Ishikawa (cell line): Measurements from ENCODE around the gene ARAP1.

Experiments
- CEBPB ChIP-seq: IDR thresholded peaks from 2 replicates; pipeline ENCODE4 v1.6.1; 2012
- CREB1 ChIP-seq: IDR thresholded peaks from 2 replicates; pipeline ENCODE4 v1.6.1; 2012; ENCODE audit warnings: low read depth
- EGR1 ChIP-seq: IDR thresholded peaks from 2 replicates; pipeline ENCODE4 v1.6.1; 2012
- EP300 ChIP-seq: IDR thresholded peaks from 2 replicates; pipeline ENCODE4 v1.6.1; 2012; ENCODE audit warnings: borderline replicate concordance
- FOXM1 ChIP-seq: IDR thresholded peaks from 2 replicates; pipeline ENCODE4 v1.6.1; 2012; ENCODE audit warnings: low read depth, borderline replicate concordance
- MAX ChIP-seq: IDR thresholded peaks from 2 replicates; pipeline ENCODE4 v1.6.1; 2012
- NFIC ChIP-seq: IDR thresholded peaks from 2 replicates; pipeline ENCODE4 v1.6.1; 2012
- RAD21 ChIP-seq: IDR thresholded peaks from 2 replicates; pipeline ENCODE4 v1.6.1; 2012; ENCODE audit warnings: low read depth
- REST ChIP-seq: IDR thresholded peaks from 2 replicates; pipeline ENCODE4 v1.6.1; 2012; ENCODE audit warnings: low read depth, mild to moderate bottlenecking
- TAF1 ChIP-seq: IDR thresholded peaks from 2 replicates; pipeline ENCODE4 v1.6.1; 2012; ENCODE audit warnings: low read depth, mild to moderate bottlenecking
- TCF12 ChIP-seq: IDR thresholded peaks from 2 replicates; pipeline ENCODE4 v1.6.1; 2012; ENCODE audit warnings: low read depth
- TEAD4 ChIP-seq: IDR thresholded peaks from 2 replicates; pipeline ENCODE4 v1.6.1; 2012
- USF1 ChIP-seq: IDR thresholded peaks from 2 replicates; pipeline ENCODE4 v1.6.1; 2012
- YY1 ChIP-seq: IDR thresholded peaks from 2 replicates; pipeline ENCODE4 v1.6.1; 2012; ENCODE audit warnings: low read depth
- ZBTB7A ChIP-seq: IDR thresholded peaks from 2 replicates; pipeline ENCODE4 v1.6.1; 2012; ENCODE audit warnings: low read depth

Gene ARAP1

GRCh38 chr11:72759468-72759985, 7.3 kb upstream of the ARAP1 start:
- TF ChIP-seq CREB1 (no peak), TCF12 (no peak), EP300 (no peak), TEAD4 (no peak), TAF1 (no peak), EGR1 (no peak), RAD21 (no peak)

- TF ChIP-seq TEAD4 (no peak), ZBTB7A (no peak), CEBPB (no peak), EGR1 (no peak), FOXM1 (no peak), TAF1 (no peak), TCF12 (no peak), NFIC (no peak), REST (no peak)
Observed at GRCh38 chr11:72758690-72759389, 6.6 kb upstream of the ARAP1 start.

GRCh38 chr11:72758304-72758689, 6.1 kb upstream of the ARAP1 start:
- TF ChIP-seq REST (no peak), TAF1 (no peak), CREB1 (no peak), CEBPB (no peak), TEAD4 (no peak), NFIC (no peak), TCF12 (no peak), FOXM1 (no peak), USF1 (no peak), ZBTB7A (no peak), EP300 (no peak), YY1 (no peak), EGR1 (no peak), MAX (no peak)

GRCh38 chr11:72755713-72756285, 3.6 kb upstream of the ARAP1 start:
- TF ChIP-seq MAX: no peak

- TF ChIP-seq CREB1 (no peak), YY1 (no peak), TCF12 (no peak), REST (no peak), ZBTB7A (no peak), CEBPB (no peak), NFIC (no peak), EP300 (no peak), FOXM1 (no peak), MAX (no peak), RAD21 (no peak)
Observed at GRCh38 chr11:72754544-72755155, 2.4 kb upstream of the ARAP1 start.
